HepG2 (cell line): ENCODE measurements around the gene TPRKB. TPM values are rescaled to one million over a fixed set of nuclear protein-coding genes. Genes with fewer than 3 reads are reported as not detected.

Experiments used
- ATAC-seq: fragments of 200-7000 bp; cut with Tn5 transposase; 3 replicates; pipeline ENCODE4 v1.9.1; 2020; ENCODE audit warnings: mild to moderate bottlenecking, moderate library complexity
- BruUV-seq: library from RNA; stranded (reverse); fragments of 400-500 nt; replicated peaks from 2 replicates; lab custom pipeline; 2021; lab: Mats Ljungman, UMichigan
- CTCF ChIA-PET: fragments of 300-600 bp; formaldehyde crosslinking; extraction: SDS; loops from one replicate; lab custom pipeline; 2021; ENCODE audit warnings: low total read pairs, inconsistent platforms, low intra/inter-chr PET ratio; lab: Yijun Ruan, JAX
- POLR2A ChIA-PET: fragments of 350-600 bp; sonication (Branson Sonifier 250); formaldehyde crosslinking; loops from one replicate; lab custom pipeline; 2020; ENCODE audit warnings: antibody characterized with exemption, inconsistent platforms; lab: Yijun Ruan, JAX
- DNase-seq: peaks from one replicate; pipeline ENCODE4 v3.0.0-alpha.2; 2015; ENCODE audit warnings: low spot score
- FAIRE-seq: peaks from 3 replicates; lab custom pipeline; 2011; peaks lifted over from hg19 to GRCh38; lab: Jason Lieb, UNC
- H2AFZ ChIP-seq: one replicate; pipeline ENCODE4 v1.6.1; 2011; ENCODE audit warnings: low read length, inconsistent platforms
- H3K27ac ChIP-seq: fragments of 300-600 bp; 3 replicates; pipeline ENCODE4 v1.8.0; 2011; ENCODE audit warnings: mixed run types, mild to moderate bottlenecking, mixed read lengths, low read length, inconsistent platforms; ENCODE audit not compliant: insufficient read depth; ENCODE audit errors: extremely low read length
- H3K27me3 ChIP-seq, 2 experiments: fragments of 200-600 bp in 1 of 2; 2 replicates in 1 of 2; 3 replicates in 1 of 2; pipeline versions ENCODE4 v1.6.0 to v1.8.0; 2011; ENCODE audit warnings: low read length in 2 of 2, mild to moderate bottlenecking in 2 of 2, moderate library complexity in 2 of 2, inconsistent platforms in 1 of 2; ENCODE audit not compliant: insufficient read depth in 2 of 2, control insufficient read depth in 1 of 2
- H3K36me3 ChIP-seq, 2 experiments: fragments of 200-600 bp in 1 of 2; replicated peaks in 1 of 2; 2 replicates in 1 of 2; 3 replicates in 1 of 2; pipeline versions ENCODE4 v1.5.1 to v1.8.0; 2011; ENCODE audit warnings: low read length in 2 of 2, inconsistent platforms in 1 of 2; ENCODE audit not compliant: insufficient read depth in 2 of 2, control insufficient read depth in 1 of 2
- H3K4me1 ChIP-seq: 2 replicates; pipeline ENCODE4 v1.5.1; 2012; ENCODE audit warnings: low read length, inconsistent platforms; ENCODE audit not compliant: insufficient read depth
- H3K4me2 ChIP-seq: 2 replicates; pipeline ENCODE4 v1.6.0; 2011; ENCODE audit warnings: low read depth, low read length, inconsistent platforms
- H3K4me3 ChIP-seq, 3 experiments: fragments of 200-600 bp in 1 of 3; sonication (generic), shearing (Covaris generic) in 1 of 3; replicated peaks in 1 of 3; 2 replicates each; pipeline ENCODE4 v1.5.1; 2011 to 2016; ENCODE audit warnings: low read length in 3 of 3, inconsistent platforms in 2 of 3, low read depth in 2 of 3, mild to moderate bottlenecking in 2 of 3, control low read depth in 1 of 3, mixed read lengths in 1 of 3; ENCODE audit not compliant: insufficient read depth in 1 of 3
- H3K79me2 ChIP-seq: one replicate; pipeline ENCODE4 v1.6.1; 2011; ENCODE audit warnings: low read length, inconsistent platforms; ENCODE audit not compliant: insufficient read depth
- H3K9ac ChIP-seq: 2 replicates; pipeline ENCODE4 v1.6.0; 2011; ENCODE audit warnings: mild to moderate bottlenecking, low read depth, low read length, inconsistent platforms; ENCODE audit not compliant: insufficient read depth
- H3K9me3 ChIP-seq: 2 replicates; pipeline ENCODE4 v1.5.1; 2012; ENCODE audit warnings: mild to moderate bottlenecking, low read length
- H4K20me1 ChIP-seq: 2 replicates; pipeline ENCODE4 v1.6.0; 2011; ENCODE audit warnings: inconsistent platforms, mild to moderate bottlenecking, low read length, moderate library complexity; ENCODE audit not compliant: insufficient read depth
- ATAD3A ChIP-seq: sonication (generic); formaldehyde crosslinking; IDR thresholded peaks from 2 replicates; pipeline ENCODE4 v1.4.0; 2020; ENCODE audit warnings: missing genetic modification reagents
- HOXD1 ChIP-seq: sonication (generic); formaldehyde crosslinking; IDR thresholded peaks from 2 replicates; pipeline ENCODE4 v1.5.0; 2020; ENCODE audit warnings: missing genetic modification reagents
- JDP2 ChIP-seq: sonication (generic); formaldehyde crosslinking; IDR thresholded peaks from 2 replicates; pipeline ENCODE4 v1.8.1; 2022; ENCODE audit warnings: missing genetic modification reagents, borderline replicate concordance
- PTBP1 ChIP-seq: fragments of 200-400 bp; formaldehyde crosslinking; IDR thresholded peaks from 2 replicates; pipeline ENCODE4 v1.6.1; 2018; ENCODE audit warnings: low read length, low read depth; ENCODE audit not compliant: poor library complexity, severe bottlenecking
- REL ChIP-seq: sonication (generic); formaldehyde crosslinking; conservative IDR thresholded peaks from 2 replicates; pipeline ENCODE4 v1.8.0; 2022; ENCODE audit warnings: mild to moderate bottlenecking, missing genetic modification reagents, moderate library complexity
- SATB2 ChIP-seq: sonication (generic); formaldehyde crosslinking; IDR thresholded peaks from 2 replicates; pipeline ENCODE4 v1.5.0; 2020; ENCODE audit warnings: missing genetic modification reagents
- SIN3A ChIP-seq: IDR thresholded peaks from 2 replicates; pipeline ENCODE4 v1.6.1; 2011; ENCODE audit warnings: low read depth, mild to moderate bottlenecking, control low read depth, low read length, borderline replicate concordance
- ZNF703 ChIP-seq: sonication (generic); formaldehyde crosslinking; IDR thresholded peaks from 2 replicates; pipeline ENCODE4 v1.5.1; 2020; ENCODE audit warnings: missing genetic modification reagents, mild to moderate bottlenecking, moderate library complexity, borderline replicate concordance
- ZNF766 ChIP-seq: sonication (generic); formaldehyde crosslinking; IDR thresholded peaks from 2 replicates; pipeline ENCODE4 v1.5.0; 2020; ENCODE audit warnings: missing genetic modification reagents, borderline replicate concordance
- ZSCAN20 ChIP-seq: sonication (generic); formaldehyde crosslinking; IDR thresholded peaks from 2 replicates; pipeline ENCODE4 v1.4.0; 2020; ENCODE audit warnings: missing genetic modification reagents, mild to moderate bottlenecking, borderline replicate concordance
- WGBS: methylation state at CpG from one replicate; pipeline ENCODE4 v1.1.6; 2017; ENCODE audit warnings: low lambda C conversion rate; 5-methylcytosine and 5-hydroxymethylcytosine counted together
- in situ Hi-C: cut with HindIII; loops from 2 replicates; pipeline ENCODE4 v1.10.0; 2017; ENCODE audit warnings: low pct_unique_long_range_greater_than_20kb; ENCODE audit not compliant: extremely low pct_ligation_motif_present
- intact Hi-C: fragments of 100-400 bp; cut with micrococcal nuclease; formaldehyde crosslinking; loops from one replicate; pipeline ENCODE4 v1.10.0; 2022; ENCODE audit not compliant: unreplicated experiment
- polyA plus RNA-seq, 8 experiments: library from polyadenylated mRNA; depleted of rRNA in 3 of 8; stranded (reverse) in 7 of 8; unstranded in 1 of 8; fragments of >200 nt; fragmentation: Illumina TruSeq in 4 of 8; extraction: Trizol in 4 of 8; gene quantifications; 2 replicates each; pipeline versions ENCODE4 v1.2.1 to v1.2.3, GENCODE V29; 2011 to 2016; ENCODE audit warnings: low read depth in 4 of 8, missing spikeins in 1 of 8, mixed read lengths in 1 of 8; ENCODE audit not compliant: insufficient read depth in 1 of 8
- total RNA-seq, 5 experiments: library from RNA; depleted of rRNA; stranded (reverse); fragments of >200 nt; fragmentation: Illumina TruSeq; extraction: Trizol; gene quantifications; 2 replicates each; pipeline ENCODE4 v1.2.3, GENCODE V29; 2016; ENCODE audit warnings: low read depth in 1 of 5
- TF ChIP-seq, protein P1 (sequence below): sonication (generic); formaldehyde crosslinking; IDR thresholded peaks from 2 replicates; pipeline ENCODE4 v1.4.0; 2020; ENCODE audit warnings: missing genetic modification reagents
- TF ChIP-seq, protein P2 (sequence below): sonication (generic); formaldehyde crosslinking; IDR thresholded peaks from 2 replicates; pipeline ENCODE4 v1.4.0; 2020; ENCODE audit warnings: mild to moderate bottlenecking, missing genetic modification reagents
- TF ChIP-seq, protein P3 (sequence below): sonication (generic); formaldehyde crosslinking; IDR thresholded peaks from 2 replicates; pipeline ENCODE4 v1.4.0; 2020; ENCODE audit warnings: mild to moderate bottlenecking, low read depth, missing genetic modification reagents

The TPRKB gene
- total and polyA plus RNA-seq, 2 of the 13 experiments (the other 11 are each of a cell fraction or from before 2014, with no cell fraction given): 32.0 to 58.0 TPM

DNA sequence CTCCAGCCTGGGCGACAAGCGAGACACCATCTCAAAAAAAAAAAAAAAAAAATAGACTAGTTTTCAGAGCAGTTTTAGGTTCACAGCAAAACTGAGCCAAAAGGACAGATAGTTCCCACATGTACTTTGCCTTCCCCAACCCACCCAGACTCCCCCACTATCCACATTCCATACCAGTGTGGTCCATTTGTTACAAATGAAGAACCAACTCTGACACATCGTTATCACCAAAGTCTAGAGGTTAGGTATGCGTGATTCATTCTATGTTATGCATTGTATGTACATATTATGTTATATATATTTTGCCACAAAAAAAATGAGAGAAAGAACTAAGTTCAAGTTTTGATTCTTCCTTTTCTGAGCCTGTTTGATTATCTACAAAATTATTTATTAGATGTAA is 39.2 kb upstream of the TPRKB start:
- ChIA-PET POLR2A (no interaction called here), CTCF (no interaction called here)
- H3K9ac ChIP-seq: no peak overlapping the region
- H3K27me3 ChIP-seq: no peaks in the 10 kb centered on the region; a peak in 1 of 5 replicates
- in situ Hi-C loops: no loop called here
- DNase-seq (no peak), FAIRE-seq (no peak), ATAC-seq (no peak)
- TF ChIP-seq SIN3A: no peak
- TF ChIP-seq, protein P1, sequence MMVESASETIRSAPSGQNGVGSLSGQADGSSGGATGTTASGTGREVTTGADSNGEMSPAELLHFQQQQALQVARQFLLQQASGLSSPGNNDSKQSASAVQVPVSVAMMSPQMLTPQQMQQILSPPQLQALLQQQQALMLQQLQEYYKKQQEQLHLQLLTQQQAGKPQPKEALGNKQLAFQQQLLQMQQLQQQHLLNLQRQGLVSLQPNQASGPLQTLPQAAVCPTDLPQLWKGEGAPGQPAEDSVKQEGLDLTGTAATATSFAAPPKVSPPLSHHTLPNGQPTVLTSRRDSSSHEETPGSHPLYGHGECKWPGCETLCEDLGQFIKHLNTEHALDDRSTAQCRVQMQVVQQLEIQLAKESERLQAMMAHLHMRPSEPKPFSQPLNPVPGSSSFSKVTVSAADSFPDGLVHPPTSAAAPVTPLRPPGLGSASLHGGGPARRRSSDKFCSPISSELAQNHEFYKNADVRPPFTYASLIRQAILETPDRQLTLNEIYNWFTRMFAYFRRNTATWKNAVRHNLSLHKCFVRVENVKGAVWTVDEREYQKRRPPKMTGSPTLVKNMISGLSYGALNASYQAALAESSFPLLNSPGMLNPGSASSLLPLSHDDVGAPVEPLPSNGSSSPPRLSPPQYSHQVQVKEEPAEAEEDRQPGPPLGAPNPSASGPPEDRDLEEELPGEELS (CRISPR knock-in tag): no peak
- no peak for TF ChIP-seq REL
- TF ChIP-seq ZNF703 (CRISPR knock-in tag): no peak
- TF ChIP-seq PTBP1: no peak
- TF ChIP-seq, protein P2, sequence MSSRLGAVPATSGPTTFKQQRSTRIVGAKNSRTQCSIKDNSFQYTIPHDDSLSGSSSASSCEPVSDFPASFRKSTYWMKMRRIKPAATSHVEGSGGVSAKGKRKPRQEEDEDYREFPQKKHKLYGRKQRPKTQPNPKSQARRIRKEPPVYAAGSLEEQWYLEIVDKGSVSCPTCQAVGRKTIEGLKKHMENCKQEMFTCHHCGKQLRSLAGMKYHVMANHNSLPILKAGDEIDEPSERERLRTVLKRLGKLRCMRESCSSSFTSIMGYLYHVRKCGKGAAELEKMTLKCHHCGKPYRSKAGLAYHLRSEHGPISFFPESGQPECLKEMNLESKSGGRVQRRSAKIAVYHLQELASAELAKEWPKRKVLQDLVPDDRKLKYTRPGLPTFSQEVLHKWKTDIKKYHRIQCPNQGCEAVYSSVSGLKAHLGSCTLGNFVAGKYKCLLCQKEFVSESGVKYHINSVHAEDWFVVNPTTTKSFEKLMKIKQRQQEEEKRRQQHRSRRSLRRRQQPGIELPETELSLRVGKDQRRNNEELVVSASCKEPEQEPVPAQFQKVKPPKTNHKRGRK: no peak
- TF ChIP-seq HOXD1 (CRISPR knock-in tag): no peak
- no peak for TF ChIP-seq ZSCAN20 (CRISPR knock-in tag)
- TF ChIP-seq JDP2 (CRISPR knock-in tag): no peak
- TF ChIP-seq, protein P3, sequence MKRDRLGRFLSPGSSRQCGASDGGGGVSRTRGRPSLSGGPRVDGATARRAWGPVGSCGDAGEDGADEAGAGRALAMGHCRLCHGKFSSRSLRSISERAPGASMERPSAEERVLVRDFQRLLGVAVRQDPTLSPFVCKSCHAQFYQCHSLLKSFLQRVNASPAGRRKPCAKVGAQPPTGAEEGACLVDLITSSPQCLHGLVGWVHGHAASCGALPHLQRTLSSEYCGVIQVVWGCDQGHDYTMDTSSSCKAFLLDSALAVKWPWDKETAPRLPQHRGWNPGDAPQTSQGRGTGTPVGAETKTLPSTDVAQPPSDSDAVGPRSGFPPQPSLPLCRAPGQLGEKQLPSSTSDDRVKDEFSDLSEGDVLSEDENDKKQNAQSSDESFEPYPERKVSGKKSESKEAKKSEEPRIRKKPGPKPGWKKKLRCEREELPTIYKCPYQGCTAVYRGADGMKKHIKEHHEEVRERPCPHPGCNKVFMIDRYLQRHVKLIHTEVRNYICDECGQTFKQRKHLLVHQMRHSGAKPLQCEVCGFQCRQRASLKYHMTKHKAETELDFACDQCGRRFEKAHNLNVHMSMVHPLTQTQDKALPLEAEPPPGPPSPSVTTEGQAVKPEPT (CRISPR knock-in tag): no peak
- TF ChIP-seq ATAD3A (CRISPR knock-in tag): no peak
- TF ChIP-seq SATB2 (CRISPR knock-in tag): no peak
- TF ChIP-seq ZNF766 (CRISPR knock-in tag): no peak
- H4K20me1 ChIP-seq: no peaks in the 10 kb centered on the region
- H2AFZ ChIP-seq: no peak overlapping the region
- WGBS: 97% methylated on average over 4 of the region's 4 CpGs
- intact Hi-C loops: no loop called here
- peaks cover 26% of the 10 kb centered on the region for H3K79me2 ChIP-seq
- no peak overlapping the region for H3K4me2 ChIP-seq
- peaks cover 19% of the 10 kb centered on the region for H3K4me1 ChIP-seq
- no peak overlapping the region for H3K27ac ChIP-seq
- H3K4me3 ChIP-seq: no peak overlapping the region
- BruUV-seq: no TSS peak
- H3K36me3 ChIP-seq: peaks cover 13 to 46% of the 10 kb centered on the region in 2 experiments
- H3K9me3 ChIP-seq: no peaks in the 10 kb centered on the region
